Keratinocyte (primary cell): Measurements from ENCODE around the gene RNF39. TPM values are rescaled to one million over a fixed set of nuclear protein-coding genes. Genes with fewer than 3 reads are reported as not detected.
"Not testable (repeated sequence)": the region's sequence is repeated elsewhere in the genome, so short reads cannot be mapped to it uniquely, and the experiment has no call there.

Experiments
- DNase-seq: peaks from one replicate; pipeline ENCODE4 v3.0.0-alpha.2; 2011; ENCODE audit warnings: low read depth, missing footprints, low spot score
- FAIRE-seq: peaks from 2 replicates; lab custom pipeline; 2011; peaks lifted over from hg19 to GRCh38; lab: Jason Lieb, UNC
- H2AFZ ChIP-seq: 2 replicates; pipeline ENCODE4 v1.6.0; 2012; ENCODE audit warnings: low read length, control low read depth, inconsistent platforms; ENCODE audit not compliant: control insufficient read depth
- H3K27ac ChIP-seq: 2 replicates; pipeline ENCODE4 v1.5.1; 2011; ENCODE audit warnings: low read length; ENCODE audit not compliant: control insufficient read depth, insufficient read depth
- H3K27me3 ChIP-seq: 3 replicates; pipeline ENCODE4 v1.6.0; 2011; ENCODE audit warnings: low read length; ENCODE audit not compliant: control insufficient read depth, insufficient read depth; ENCODE audit errors: extremely low read depth
- H3K36me3 ChIP-seq, 2 experiments: 2 replicates in 1 of 2; 3 replicates in 1 of 2; pipeline ENCODE4 v1.5.1; 2011; ENCODE audit warnings: low read length in 2 of 2, mild to moderate bottlenecking in 1 of 2; ENCODE audit not compliant: control insufficient read depth in 2 of 2, insufficient read depth in 2 of 2; ENCODE audit errors: extremely low read depth in 1 of 2
- H3K4me1 ChIP-seq: 3 replicates; pipeline ENCODE4 v1.5.1; 2011; ENCODE audit warnings: low read length; ENCODE audit not compliant: control insufficient read depth, insufficient read depth; ENCODE audit errors: extremely low read depth
- H3K4me2 ChIP-seq: 3 replicates; pipeline ENCODE4 v1.6.0; 2011; ENCODE audit warnings: low read depth, low read length; ENCODE audit not compliant: control insufficient read depth, insufficient read depth; ENCODE audit errors: extremely low read depth
- H3K4me3 ChIP-seq, 3 experiments: fragments of 200-600 bp in 1 of 3; sonication (generic) in 1 of 3; 2 replicates in 2 of 3; 3 replicates in 1 of 3; pipeline ENCODE4 v1.5.1; 2011 to 2016; ENCODE audit warnings: low read length in 3 of 3, mild to moderate bottlenecking in 3 of 3, control low read depth in 2 of 3, inconsistent platforms in 1 of 3, low read depth in 1 of 3, mixed read lengths in 1 of 3, mixed run types in 1 of 3, moderate library complexity in 1 of 3; ENCODE audit not compliant: control insufficient read depth in 2 of 3, insufficient read depth in 2 of 3; ENCODE audit errors: extremely low read depth in 1 of 3
- H3K79me2 ChIP-seq: 2 replicates; pipeline ENCODE4 v1.6.0; 2012; ENCODE audit warnings: low read length; ENCODE audit not compliant: control insufficient read depth, insufficient read depth
- H3K9ac ChIP-seq: 3 replicates; pipeline ENCODE4 v1.6.0; 2011; ENCODE audit warnings: low read length; ENCODE audit not compliant: control insufficient read depth, insufficient read depth; ENCODE audit errors: extremely low read depth
- H3K9me1 ChIP-seq: 3 replicates; pipeline ENCODE4 v1.6.0; 2011; ENCODE audit warnings: low read length; ENCODE audit not compliant: control insufficient read depth, insufficient read depth; ENCODE audit errors: extremely low read depth
- H3K9me3 ChIP-seq: 2 replicates; pipeline ENCODE4 v1.5.1; 2012; ENCODE audit warnings: low read depth, low read length; ENCODE audit not compliant: control insufficient read depth
- H4K20me1 ChIP-seq: 3 replicates; pipeline ENCODE4 v1.6.0; 2011; ENCODE audit warnings: low read length; ENCODE audit not compliant: control insufficient read depth, insufficient read depth; ENCODE audit errors: extremely low read depth
- EZH2 ChIP-seq: IDR thresholded peaks from one replicate; pipeline ENCODE4 v1.6.1; 2012; ENCODE audit warnings: inconsistent platforms, mild to moderate bottlenecking, low read length, moderate library complexity
- dilution Hi-C: fragments of 300-500 bp; cut with MboI; formaldehyde crosslinking; loops from one replicate; pipeline ENCODE4 v1.7.0; 2020; ENCODE audit warnings: low sequenced_read_pairs; ENCODE audit not compliant: extremely low pct_ligation_motif_present
- polyA plus RNA-seq, 5 experiments: library from polyadenylated mRNA; depleted of rRNA in 3 of 5; stranded (reverse) in 3 of 5; stranded (forward) in 1 of 5; unstranded in 1 of 5; fragments of >200 nt; gene quantifications; 1 replicate in 1 of 5; 2 replicates in 3 of 5; 3 replicates in 1 of 5; pipeline versions ENCODE4 v1.2.1 to v1.2.3, GENCODE V29; 2011 to 2012; ENCODE audit warnings: missing spikeins in 2 of 5, low read depth in 1 of 5, low replicate concordance in 1 of 5
- TF ChIP-seq, protein P1 (sequence below), 3 experiments: IDR thresholded peaks in 1 of 3; conservative IDR thresholded peaks in 1 of 3; optimal IDR thresholded peaks in 1 of 3; 2 replicates in 2 of 3; 3 replicates in 1 of 3; pipeline versions ENCODE3 to v1.5.1; 2011; ENCODE audit warnings: low read length in 3 of 3, mild to moderate bottlenecking in 3 of 3, moderate library complexity in 2 of 3, control low read depth in 1 of 3, inconsistent platforms in 1 of 3; ENCODE audit not compliant: insufficient read depth in 2 of 3; ENCODE audit errors: extremely low read depth in 1 of 3

RNF39 gene
- polyA plus RNA-seq, 1 donor (not counting 4 experiments of a cell fraction or from before 2014, with no cell fraction given): 4.4 TPM

DNA sequence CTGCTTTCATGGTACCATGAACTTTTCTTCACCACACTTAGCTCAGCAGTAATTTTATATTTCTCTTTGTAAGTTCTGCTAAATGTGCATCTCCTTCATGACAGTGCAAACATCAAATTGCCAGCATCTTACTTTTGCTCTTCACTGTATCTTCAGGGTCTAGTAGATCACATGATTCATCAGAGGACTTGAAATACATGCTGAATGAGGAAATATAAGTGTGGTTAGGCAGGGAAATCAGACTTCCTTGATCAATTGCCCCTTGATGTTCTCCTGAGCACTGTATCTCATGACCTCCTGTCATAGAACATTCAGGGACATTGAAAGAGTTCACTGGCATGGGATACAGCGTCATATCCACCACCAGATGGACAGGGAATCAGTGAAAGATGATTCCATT lies 39.8 kb downstream of the RNF39 start:
- Histone ChIP-seq H3K79me2 (no peaks in the 10 kb centered on the region), H2AFZ (no peak overlapping the region), H3K27ac (no peak overlapping the region), H3K27me3 (no peaks in the 10 kb centered on the region), H3K36me3 (peaks cover 0 to 5% of the 10 kb centered on the region in 2 experiments), H3K4me2 (no peak overlapping the region), H4K20me1 (no peaks in the 10 kb centered on the region), H3K9ac (no peak overlapping the region), H3K9me3 (no peaks in the 10 kb centered on the region), H3K9me1 (no peaks in the 10 kb centered on the region), H3K4me3 (no peak overlapping the region), H3K4me1 (no peaks in the 10 kb centered on the region)
- dilution Hi-C loops: no loop called here
- FAIRE-seq (no peak), DNase-seq (no peak)
- TF ChIP-seq, protein P1, sequence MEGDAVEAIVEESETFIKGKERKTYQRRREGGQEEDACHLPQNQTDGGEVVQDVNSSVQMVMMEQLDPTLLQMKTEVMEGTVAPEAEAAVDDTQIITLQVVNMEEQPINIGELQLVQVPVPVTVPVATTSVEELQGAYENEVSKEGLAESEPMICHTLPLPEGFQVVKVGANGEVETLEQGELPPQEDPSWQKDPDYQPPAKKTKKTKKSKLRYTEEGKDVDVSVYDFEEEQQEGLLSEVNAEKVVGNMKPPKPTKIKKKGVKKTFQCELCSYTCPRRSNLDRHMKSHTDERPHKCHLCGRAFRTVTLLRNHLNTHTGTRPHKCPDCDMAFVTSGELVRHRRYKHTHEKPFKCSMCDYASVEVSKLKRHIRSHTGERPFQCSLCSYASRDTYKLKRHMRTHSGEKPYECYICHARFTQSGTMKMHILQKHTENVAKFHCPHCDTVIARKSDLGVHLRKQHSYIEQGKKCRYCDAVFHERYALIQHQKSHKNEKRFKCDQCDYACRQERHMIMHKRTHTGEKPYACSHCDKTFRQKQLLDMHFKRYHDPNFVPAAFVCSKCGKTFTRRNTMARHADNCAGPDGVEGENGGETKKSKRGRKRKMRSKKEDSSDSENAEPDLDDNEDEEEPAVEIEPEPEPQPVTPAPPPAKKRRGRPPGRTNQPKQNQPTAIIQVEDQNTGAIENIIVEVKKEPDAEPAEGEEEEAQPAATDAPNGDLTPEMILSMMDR (optimal IDR thresholded peaks at IDR 0.05 in 1 of 3, IDR thresholded peaks at IDR 0.05 in 1 of 3, conservative IDR thresholded peaks at IDR 0.05 in 1 of 3; ENCODE audit: extremely low read depth in 1 of 3, insufficient read depth in 2 of 3, low read length in 3 of 3): no peak
- TF ChIP-seq EZH2: no peak

DNA sequence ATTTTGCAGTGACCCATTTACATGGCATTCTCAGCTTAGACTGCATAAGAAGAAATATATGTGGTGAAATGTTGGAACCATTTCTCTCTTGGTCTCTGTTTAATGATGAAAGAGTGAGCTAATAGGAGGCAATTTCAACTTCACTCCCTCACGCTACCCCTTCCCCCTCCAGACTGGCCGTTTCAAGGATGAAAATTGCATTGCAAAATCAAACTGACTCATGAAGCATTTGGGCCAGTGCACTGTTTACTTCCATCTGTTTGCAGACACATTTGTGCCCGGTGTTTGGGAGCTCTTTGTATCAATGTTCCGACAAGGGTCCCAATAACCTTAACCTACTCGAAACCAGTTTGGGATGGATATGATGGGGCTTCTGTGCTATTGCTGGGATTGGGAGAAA lies 42.1 kb downstream of the RNF39 start:
- H3K27ac ChIP-seq, H3K4me2 ChIP-seq, H3K4me1 ChIP-seq, H4K20me1 ChIP-seq, FAIRE-seq, H3K79me2 ChIP-seq, H2AFZ ChIP-seq, H3K27me3 ChIP-seq, dilution Hi-C loops, H3K4me3 ChIP-seq, H3K9me1 ChIP-seq, H3K9ac ChIP-seq, H3K36me3 ChIP-seq, H3K9me3 ChIP-seq, DNase-seq: not testable (repeated sequence)

GRCh38 chr6:30031381-30031780 lies 44.2 kb downstream of the RNF39 start:
- Histone ChIP-seq H3K9ac (no peak overlapping the region), H3K27me3 (no peaks in the 10 kb centered on the region), H3K4me2 (no peak overlapping the region), H3K4me3 (no peak overlapping the region), H3K36me3 (peaks cover 0 to 4% of the 10 kb centered on the region in 2 experiments), H3K79me2 (no peaks in the 10 kb centered on the region), H2AFZ (no peak overlapping the region), H3K9me1 (no peaks in the 10 kb centered on the region), H4K20me1 (no peaks in the 10 kb centered on the region), H3K27ac (no peak overlapping the region), H3K9me3 (no peaks in the 10 kb centered on the region), H3K4me1 (no peaks in the 10 kb centered on the region)
- dilution Hi-C loops: no loop called here
- DNase-seq: no peak
- no peak for FAIRE-seq
- no peak for TF ChIP-seq EZH2
- TF ChIP-seq, protein P1 (optimal IDR thresholded peaks at IDR 0.05 in 1 of 3, IDR thresholded peaks at IDR 0.05 in 1 of 3, conservative IDR thresholded peaks at IDR 0.05 in 1 of 3; ENCODE audit: extremely low read depth in 1 of 3, insufficient read depth in 2 of 3, low read length in 3 of 3): no peak
